Measurements from ENCODE around the gene DAP.

Gene DAP

GRCh38 chr5:10655161-10655971, 105.7 kb downstream of the DAP start:
- H3K4me3 ChIP-seq (replicated peaks; ENCODE audit: low read depth, low read length): no peak overlapping the region
- no peak for DNase-seq (ENCODE audit: low read depth)
- TF ChIP-seq CTCF (IDR thresholded peaks at IDR 0.05; ENCODE audit: low read length, missing control alignments): no peak

- no peak for TF ChIP-seq CTCF (IDR thresholded peaks at IDR 0.05; ENCODE audit: low read length, missing control alignments)
- DNase-seq (ENCODE audit: low read depth): no peak
- no peak overlapping the region for H3K4me3 ChIP-seq (replicated peaks; ENCODE audit: low read depth, low read length)
These were observed 106.5 kb downstream of the DAP start for GRCh38 chr5:10654566-10654965.

- no peak for TF ChIP-seq CTCF (IDR thresholded peaks at IDR 0.05; ENCODE audit: low read length, missing control alignments)
- no peak for DNase-seq (ENCODE audit: low read depth)
- H3K4me3 ChIP-seq (replicated peaks; ENCODE audit: low read depth, low read length): no peak overlapping the region
These were observed 107.2 kb downstream of the DAP start for GRCh38 chr5:10653751-10654400.

DNA sequence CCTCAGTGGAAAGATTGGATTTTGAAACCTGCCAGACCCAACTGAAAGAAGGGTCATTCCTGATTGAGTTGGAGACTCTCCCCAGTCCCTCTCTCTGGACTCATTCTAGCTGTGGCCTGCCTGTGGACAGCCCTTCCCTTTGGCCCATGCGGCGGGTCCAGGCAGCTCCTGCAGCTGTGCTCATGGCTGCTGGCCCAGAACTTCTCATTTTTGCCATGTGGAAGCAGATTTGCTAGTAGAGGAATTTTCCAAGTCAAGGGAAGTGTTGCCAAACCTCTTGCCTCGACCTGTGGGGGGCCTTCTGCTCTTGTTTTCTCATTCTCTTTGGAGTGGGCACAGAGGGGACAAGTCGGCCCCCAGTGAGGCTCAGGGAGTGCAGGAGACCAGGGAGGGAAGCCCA, 108.0 kb downstream of the DAP start:
- no peak for TF ChIP-seq CTCF (IDR thresholded peaks at IDR 0.05; ENCODE audit: low read length, missing control alignments)
- no peak overlapping the region for H3K4me3 ChIP-seq (replicated peaks; ENCODE audit: low read depth, low read length)
- no peak for DNase-seq (ENCODE audit: low read depth)

- DNase-seq (ENCODE audit: low read depth): no peak
- TF ChIP-seq CTCF (IDR thresholded peaks at IDR 0.05; ENCODE audit: low read length, missing control alignments): no peak
- no peak overlapping the region for H3K4me3 ChIP-seq (replicated peaks; ENCODE audit: low read depth, low read length)
These were observed 108.4 kb downstream of the DAP start for GRCh38 chr5:10652606-10653005.

DNA sequence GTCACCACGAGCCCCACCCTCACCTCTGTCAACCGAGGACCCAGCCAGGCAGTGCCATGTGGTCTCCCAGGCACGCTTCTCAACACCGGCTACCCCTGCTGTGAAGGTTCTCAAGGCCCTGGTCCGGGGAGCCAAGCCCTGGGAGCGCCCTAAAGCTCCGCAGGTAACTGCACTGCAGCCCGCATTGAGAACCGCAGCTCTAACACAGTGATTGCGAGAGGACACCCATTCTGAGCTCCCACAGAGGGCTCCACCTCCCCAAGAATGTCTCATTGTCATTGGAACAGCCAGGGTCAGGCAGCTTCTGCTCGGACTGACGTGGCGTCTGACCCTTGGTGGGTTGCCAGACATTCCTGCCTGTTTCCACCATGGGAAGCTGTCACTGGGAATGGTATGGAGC, 108.9 kb downstream of the DAP start:
- no peak overlapping the region for H3K4me3 ChIP-seq (replicated peaks; ENCODE audit: low read depth, low read length)
- no peak for DNase-seq (ENCODE audit: low read depth)
- TF ChIP-seq CTCF (IDR thresholded peaks at IDR 0.05; ENCODE audit: low read length, missing control alignments): no peak
